GM23338 (cell line): ENCODE data around the gene COL16A1.

Experiments
- CREB1 ChIP-seq: fragments of 250-450 bp; sonication (Bioruptor Pico); IDR thresholded peaks from 2 replicates; pipeline ENCODE4 v1.5.0; 2020; ENCODE audit warnings: low read depth, mild to moderate bottlenecking, moderate library complexity
- CTCF ChIP-seq, 2 experiments: fragments of 200-600 bp in 1 of 2; sonication (generic) in 1 of 2; conservative IDR thresholded peaks; 2 replicates each; pipeline versions ENCODE4 v1.5.1 to v1.6.1; 2016 to 2017; ENCODE audit warnings: antibody characterized with exemption in 2 of 2, low read depth in 2 of 2, mild to moderate bottlenecking in 2 of 2, moderate library complexity in 1 of 2
- EZH2 ChIP-seq: fragments of 200-600 bp; sonication (generic); IDR thresholded peaks from one replicate; pipeline ENCODE4 v1.8.0; 2017; ENCODE audit warnings: antibody characterized with exemption, mild to moderate bottlenecking, low read depth; ENCODE audit not compliant: unreplicated experiment
- EZH2phosphoT487 ChIP-seq: fragments of 200-600 bp; sonication (generic); IDR thresholded peaks from one replicate; pipeline ENCODE4 v1.8.1; 2018; ENCODE audit warnings: antibody characterized with exemption; ENCODE audit not compliant: unreplicated experiment
- JUNB ChIP-seq: IDR thresholded peaks from one replicate; pipeline ENCODE4 v1.6.1; 2016; ENCODE audit warnings: antibody characterized with exemption; ENCODE audit not compliant: unreplicated experiment
- NANOG ChIP-seq: IDR thresholded peaks from 2 replicates; pipeline ENCODE4 v1.6.1; 2016; ENCODE audit warnings: antibody characterized with exemption, borderline replicate concordance
- POLR2AphosphoS5 ChIP-seq: IDR thresholded peaks from 2 replicates; pipeline ENCODE4 v1.6.1; 2016; ENCODE audit warnings: antibody characterized with exemption, low read depth
- REST ChIP-seq: IDR thresholded peaks from one replicate; pipeline ENCODE4 v1.6.1; 2018; ENCODE audit warnings: antibody characterized with exemption; ENCODE audit not compliant: unreplicated experiment
- STAT1 ChIP-seq: IDR thresholded peaks from one replicate; pipeline ENCODE4 v1.6.1; 2016; ENCODE audit warnings: antibody characterized with exemption; ENCODE audit not compliant: unreplicated experiment
- ZNF331 ChIP-seq: fragments of 250-450 bp; sonication (Bioruptor Pico); IDR thresholded peaks from 2 replicates; pipeline ENCODE4 v1.5.0; 2020; ENCODE audit warnings: low read depth, mild to moderate bottlenecking, moderate library complexity

GRCh38 chr1:31683997-31684396, 19.8 kb downstream of the COL16A1 start:
- no peak for TF ChIP-seq POLR2AphosphoS5
- peak; percentile 48 to 74 for TF ChIP-seq CTCF (conservative IDR thresholded peaks at IDR 0.05; ENCODE audit: low read depth in 2 of 2)
- no peak for TF ChIP-seq EZH2
- no peak for TF ChIP-seq REST
- no peak for TF ChIP-seq EZH2phosphoT487
- TF ChIP-seq NANOG, result no peak
- TF ChIP-seq CREB1 (CRISPR knock-in tag), result no peak
- TF ChIP-seq JUNB, result no peak
- TF ChIP-seq ZNF331 (CRISPR knock-in tag), result no peak
- no peak for TF ChIP-seq STAT1
